NCI-H2196 (cell line): Measurements from ENCODE around the gene GSC2.
A peak's percentile ranks its signal among the peaks of the same experiment; 100 is the strongest.

Source experiments
- DNase-seq: peaks from one replicate; lab custom pipeline; 2025; ENCODE audit not compliant: unreplicated experiment; lab: John Stamatoyannopoulos, UW

Gene GSC2

DNA sequence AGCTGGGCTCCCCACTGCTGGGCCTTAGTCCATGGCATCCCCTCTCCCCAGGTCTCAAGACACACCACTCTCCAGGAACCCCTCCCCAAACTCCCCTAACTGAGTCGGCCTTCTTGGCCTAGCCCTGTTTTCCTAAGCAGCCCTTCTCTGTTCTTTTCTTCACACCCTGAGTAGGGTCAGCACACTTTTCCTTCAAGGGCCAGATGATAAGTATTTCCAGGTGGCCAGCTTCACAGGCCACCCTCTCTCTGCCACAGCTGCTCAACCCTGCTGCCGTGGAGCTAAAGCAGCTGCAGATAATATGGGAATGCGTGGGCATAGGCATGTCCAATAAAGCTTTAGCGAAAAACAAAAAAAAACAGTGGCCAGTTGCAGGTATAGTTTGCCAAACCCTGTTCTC is 51.9 kb downstream of the GSC2 start:
- no peak for DNase-seq

DNA sequence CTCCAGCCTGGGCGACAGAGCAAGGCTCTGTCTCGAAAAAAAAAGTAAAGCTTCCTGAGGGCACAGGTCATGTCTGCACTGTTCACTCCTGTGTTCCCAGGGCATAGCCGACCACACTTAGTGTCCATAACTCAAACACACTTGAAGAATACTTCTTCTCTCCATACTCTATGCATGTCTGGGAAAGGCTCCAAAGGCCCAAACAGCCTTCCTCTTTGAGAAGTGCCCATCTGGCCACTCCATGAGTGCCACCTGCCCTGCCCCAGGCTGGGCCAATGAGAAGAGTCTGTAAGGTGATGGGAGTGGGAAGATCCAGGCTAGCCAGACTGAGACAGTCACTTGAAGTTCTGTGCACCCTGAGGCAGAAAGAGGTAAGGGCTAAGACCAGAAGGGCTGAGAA is 52.6 kb downstream of the GSC2 start:
- DNase-seq = peak; percentile 10
